ENCODE data around the gene GPD2. TPM values are rescaled to one million over a fixed set of nuclear protein-coding genes. Genes with fewer than 3 reads are reported as not detected.

The GPD2 gene
- total RNA-seq, 4 donors from 2014 or later = 38.7 to 62.9 (median 40.7) TPM

GRCh38 chr2:156539086-156539860 is 103.1 kb downstream of the GPD2 start:
- no peak for ATAC-seq (ENCODE audit: low FRiP score)
- DNase-seq (ENCODE audit: low spot score) = no peak
- no peak for TF ChIP-seq CTCF (IDR thresholded peaks at IDR 0.05)

- ATAC-seq (ENCODE audit: low FRiP score) (no peak), DNase-seq (ENCODE audit: low spot score) (no peak)
- TF ChIP-seq CTCF (IDR thresholded peaks at IDR 0.05) = no peak
Measured at GRCh38 chr2:156540706-156541105, 104.5 kb downstream of the GPD2 start.

- DNase-seq (ENCODE audit: low spot score) (no peak), ATAC-seq (ENCODE audit: low FRiP score) (no peak)
- no peak for TF ChIP-seq CTCF (IDR thresholded peaks at IDR 0.05)
Measured at GRCh38 chr2:156541229-156541628, 105.0 kb downstream of the GPD2 start.

- ATAC-seq (ENCODE audit: low FRiP score) = no peak
- no peak for TF ChIP-seq CTCF (IDR thresholded peaks at IDR 0.05)
Measured at GRCh38 chr2:156541706-156542105, 105.5 kb downstream of the GPD2 start.

GRCh38 chr2:156548413-156548812 is 112.2 kb downstream of the GPD2 start:
- ATAC-seq (ENCODE audit: low FRiP score) (no peak), DNase-seq (ENCODE audit: low spot score) (no peak)
- no peak for TF ChIP-seq CTCF (IDR thresholded peaks at IDR 0.05)

More at GRCh38 chr2:156541706-156542105, 105.5 kb downstream of the GPD2 start:
- no peak for DNase-seq (ENCODE audit: low spot score)

GRCh38 chr2:156553714-156554442 is 117.7 kb downstream of the GPD2 start:
- no peak for ATAC-seq (ENCODE audit: low FRiP score)
- DNase-seq (ENCODE audit: low spot score) = no peak
- TF ChIP-seq CTCF (IDR thresholded peaks at IDR 0.05) = no peak

Data from omental fat pad (tissue), 4 donors.